Fibroblast of villous mesenchyme (primary cell): Measurements from ENCODE around the gene MED13L. TPM values are rescaled to one million over a fixed set of nuclear protein-coding genes. Genes with fewer than 3 reads are reported as not detected.

Experiments
- DNase-seq: peaks from one replicate; pipeline ENCODE4 v3.0.0-alpha.2; 2010; ENCODE audit warnings: low read depth
- H3K4me3 ChIP-seq: 2 replicates; pipeline ENCODE4 v1.5.1; 2011; ENCODE audit warnings: low read depth, mild to moderate bottlenecking, low read length
- total RNA-seq: library from RNA; depleted of rRNA; stranded (reverse); fragments of >200 nt; gene quantifications from 2 replicates; pipeline ENCODE4 v1.2.3, GENCODE V29; 2012
- TF ChIP-seq, protein P1 (sequence below): IDR thresholded peaks from 2 replicates; pipeline ENCODE4 v1.5.1; 2012; ENCODE audit warnings: low read depth, mild to moderate bottlenecking, low read length; ENCODE audit not compliant: insufficient read depth

Gene MED13L
- total RNA-seq, 1 donor, result 189 TPM

DNA sequence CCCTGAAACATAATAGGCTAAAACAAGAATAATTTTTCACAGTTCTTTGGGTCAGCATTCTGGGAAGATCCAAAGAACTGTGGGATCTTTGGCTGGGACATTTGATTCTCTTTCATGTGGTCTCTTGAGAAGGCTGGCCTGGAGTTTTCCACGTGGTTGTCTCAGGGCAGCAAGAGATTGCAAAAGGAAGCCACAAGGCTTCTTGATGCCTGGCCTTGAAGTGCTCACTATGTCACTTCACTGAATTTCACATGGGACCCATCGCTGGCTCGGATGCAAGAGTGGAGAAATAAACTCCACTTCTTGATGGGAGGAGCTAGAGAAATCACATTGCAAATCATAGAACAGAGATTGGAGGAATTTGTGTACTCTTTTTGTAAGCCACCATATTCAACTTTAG, 343.4 kb downstream of the MED13L start:
- TF ChIP-seq, protein P1, sequence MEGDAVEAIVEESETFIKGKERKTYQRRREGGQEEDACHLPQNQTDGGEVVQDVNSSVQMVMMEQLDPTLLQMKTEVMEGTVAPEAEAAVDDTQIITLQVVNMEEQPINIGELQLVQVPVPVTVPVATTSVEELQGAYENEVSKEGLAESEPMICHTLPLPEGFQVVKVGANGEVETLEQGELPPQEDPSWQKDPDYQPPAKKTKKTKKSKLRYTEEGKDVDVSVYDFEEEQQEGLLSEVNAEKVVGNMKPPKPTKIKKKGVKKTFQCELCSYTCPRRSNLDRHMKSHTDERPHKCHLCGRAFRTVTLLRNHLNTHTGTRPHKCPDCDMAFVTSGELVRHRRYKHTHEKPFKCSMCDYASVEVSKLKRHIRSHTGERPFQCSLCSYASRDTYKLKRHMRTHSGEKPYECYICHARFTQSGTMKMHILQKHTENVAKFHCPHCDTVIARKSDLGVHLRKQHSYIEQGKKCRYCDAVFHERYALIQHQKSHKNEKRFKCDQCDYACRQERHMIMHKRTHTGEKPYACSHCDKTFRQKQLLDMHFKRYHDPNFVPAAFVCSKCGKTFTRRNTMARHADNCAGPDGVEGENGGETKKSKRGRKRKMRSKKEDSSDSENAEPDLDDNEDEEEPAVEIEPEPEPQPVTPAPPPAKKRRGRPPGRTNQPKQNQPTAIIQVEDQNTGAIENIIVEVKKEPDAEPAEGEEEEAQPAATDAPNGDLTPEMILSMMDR, result no peak
- DNase-seq, result no peak
- no peak overlapping the region for H3K4me3 ChIP-seq

DNA sequence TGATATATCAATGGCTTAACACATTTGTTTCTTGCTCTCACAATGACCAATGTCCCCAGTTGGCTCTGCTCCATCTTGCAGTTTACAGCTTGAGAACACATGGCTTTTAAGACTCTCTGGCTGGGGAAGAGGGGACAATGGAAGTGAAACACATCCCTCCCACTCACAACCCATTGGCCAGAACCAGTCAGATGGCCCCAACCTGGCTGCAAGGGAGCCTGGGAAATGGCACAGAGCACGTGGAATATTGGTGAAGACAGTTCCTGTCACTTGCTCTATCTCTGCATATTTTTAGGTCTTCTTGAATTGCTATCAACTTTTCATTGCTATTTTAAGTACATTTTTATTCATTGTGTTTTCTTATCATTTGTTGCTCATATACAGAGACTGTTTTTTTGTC, 345.4 kb downstream of the MED13L start:
- TF ChIP-seq, protein P1, result no peak
- DNase-seq, result no peak
- H3K4me3 ChIP-seq, result no peak overlapping the region

DNA sequence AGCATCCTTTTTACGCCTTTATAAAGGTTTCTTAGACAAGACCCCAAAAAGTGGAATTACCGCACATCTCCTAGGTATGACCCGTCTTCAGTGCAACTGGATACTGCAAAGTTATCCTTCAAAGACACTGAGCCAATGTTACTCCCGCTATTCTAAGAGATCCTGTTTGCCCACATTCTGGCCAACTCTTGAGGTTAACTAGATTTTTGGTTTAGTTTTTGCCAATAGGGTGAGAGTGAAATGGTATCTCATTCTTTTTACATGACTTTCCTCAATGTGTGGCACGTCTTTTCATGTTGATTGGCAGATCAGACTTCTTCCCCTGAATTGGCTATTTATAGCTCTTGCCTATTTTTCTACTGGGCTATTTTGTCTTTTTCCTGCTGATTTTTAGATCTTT, 347.2 kb downstream of the MED13L start:
- H3K4me3 ChIP-seq, result no peak overlapping the region
- TF ChIP-seq, protein P1, result no peak
- no peak for DNase-seq

DNA sequence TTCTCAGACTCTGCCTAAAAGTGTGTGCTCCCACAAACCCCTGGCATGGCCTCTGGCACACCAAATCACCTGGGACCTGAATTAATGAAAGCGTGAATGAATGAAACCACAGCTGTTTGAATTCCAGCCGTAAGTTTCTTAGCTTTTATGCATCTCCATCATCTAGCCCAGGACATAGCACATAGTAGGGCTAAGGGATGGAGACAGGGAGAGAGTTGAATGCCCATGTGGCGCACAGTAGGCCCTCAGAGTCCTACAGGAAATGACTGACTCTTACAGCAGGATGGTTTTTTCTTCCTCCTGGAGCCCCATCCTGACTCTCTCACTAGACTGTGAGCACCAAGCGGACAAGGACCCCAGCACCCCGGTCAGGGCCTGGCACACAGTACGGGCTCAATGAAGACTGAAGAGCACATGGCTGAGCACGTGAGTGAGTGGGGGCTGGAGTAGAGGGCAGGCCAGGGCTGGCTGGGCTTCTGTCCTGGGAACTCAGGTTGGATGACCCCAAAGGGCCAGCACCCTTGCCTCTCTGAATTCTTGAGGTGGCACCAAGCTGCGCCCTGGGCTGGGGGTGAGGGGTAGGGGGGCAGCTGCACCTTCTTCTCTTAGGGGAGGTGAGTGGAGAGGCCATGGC, 351.3 kb downstream of the MED13L start:
- TF ChIP-seq, protein P1, result no peak
- no peak overlapping the region for H3K4me3 ChIP-seq
- DNase-seq, result no peak

DNA sequence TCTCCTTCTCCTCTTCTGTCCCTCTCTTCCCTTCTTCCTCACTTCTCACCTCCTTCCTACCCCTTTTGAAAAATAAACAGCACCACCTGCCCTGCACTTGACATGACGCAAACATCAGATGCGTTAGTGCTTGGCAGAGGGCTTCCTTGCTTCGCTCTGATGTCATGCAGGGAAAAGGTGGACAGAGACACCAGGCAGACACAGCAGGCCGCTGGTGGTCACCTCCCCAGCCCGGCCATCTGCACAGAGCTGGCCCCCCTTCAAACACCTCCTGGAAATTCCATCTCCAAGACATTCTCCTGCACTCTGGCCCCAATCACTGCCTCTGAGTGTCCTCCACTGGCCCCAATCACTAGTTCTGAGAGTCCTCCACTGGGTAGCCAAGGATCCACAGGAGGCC, 353.6 kb downstream of the MED13L start:
- TF ChIP-seq, protein P1, result no peak
- no peak for DNase-seq
- no peak overlapping the region for H3K4me3 ChIP-seq

DNA sequence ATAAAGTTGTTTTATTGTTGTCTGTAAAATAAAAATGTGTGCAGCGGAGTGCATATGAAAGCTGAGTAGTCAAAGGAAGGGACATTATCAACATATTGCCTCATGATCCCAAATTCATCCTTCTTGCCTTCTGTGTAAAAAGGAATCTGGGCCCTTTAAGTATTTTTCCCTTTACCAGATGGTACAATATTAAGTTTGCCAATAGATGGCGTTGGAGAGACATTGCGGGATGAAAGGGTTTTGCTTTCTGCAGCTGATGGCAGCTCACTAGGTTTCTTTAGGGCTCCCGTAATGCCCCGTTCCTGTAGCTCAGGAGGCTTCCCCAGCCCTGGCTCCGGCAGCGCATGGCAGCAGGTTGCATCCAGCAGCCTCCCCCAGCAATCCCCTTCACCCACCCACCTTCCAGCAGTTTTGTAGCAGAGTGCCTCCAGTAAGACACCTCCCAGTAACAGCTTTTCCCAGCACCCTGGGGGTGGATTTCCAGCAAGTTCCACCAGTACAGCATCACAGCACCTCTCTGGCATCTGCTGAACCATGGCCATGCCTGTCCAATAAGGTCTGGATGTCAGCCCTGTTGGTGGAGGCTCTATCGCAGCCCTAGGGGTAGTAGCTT, 354.4 kb downstream of the MED13L start:
- TF ChIP-seq, protein P1, result peak; percentile 22
- DNase-seq, result no peak
- H3K4me3 ChIP-seq, result no peak overlapping the region
